HG02678 (cell line): ENCODE data around the gene PTGIR.
"Not testable (repeated sequence)": the region's sequence is repeated elsewhere in the genome, so short reads cannot be mapped to it uniquely, and the experiment has no call there.

Source experiments
- ATAC-seq: cut with Tn5 transposase; IDR thresholded peaks from one replicate; pipeline ENCODE4 v1.9.1; 2021; ENCODE audit warnings: mild to moderate bottlenecking, moderate library complexity; ENCODE audit not compliant: unreplicated experiment

Gene PTGIR

GRCh38 chr19:46639358-46640182 lies 14.7 kb upstream of the PTGIR start:
- ATAC-seq = no peak

GRCh38 chr19:46637224-46637623 lies 12.3 kb upstream of the PTGIR start:
- no peak for ATAC-seq

DNA sequence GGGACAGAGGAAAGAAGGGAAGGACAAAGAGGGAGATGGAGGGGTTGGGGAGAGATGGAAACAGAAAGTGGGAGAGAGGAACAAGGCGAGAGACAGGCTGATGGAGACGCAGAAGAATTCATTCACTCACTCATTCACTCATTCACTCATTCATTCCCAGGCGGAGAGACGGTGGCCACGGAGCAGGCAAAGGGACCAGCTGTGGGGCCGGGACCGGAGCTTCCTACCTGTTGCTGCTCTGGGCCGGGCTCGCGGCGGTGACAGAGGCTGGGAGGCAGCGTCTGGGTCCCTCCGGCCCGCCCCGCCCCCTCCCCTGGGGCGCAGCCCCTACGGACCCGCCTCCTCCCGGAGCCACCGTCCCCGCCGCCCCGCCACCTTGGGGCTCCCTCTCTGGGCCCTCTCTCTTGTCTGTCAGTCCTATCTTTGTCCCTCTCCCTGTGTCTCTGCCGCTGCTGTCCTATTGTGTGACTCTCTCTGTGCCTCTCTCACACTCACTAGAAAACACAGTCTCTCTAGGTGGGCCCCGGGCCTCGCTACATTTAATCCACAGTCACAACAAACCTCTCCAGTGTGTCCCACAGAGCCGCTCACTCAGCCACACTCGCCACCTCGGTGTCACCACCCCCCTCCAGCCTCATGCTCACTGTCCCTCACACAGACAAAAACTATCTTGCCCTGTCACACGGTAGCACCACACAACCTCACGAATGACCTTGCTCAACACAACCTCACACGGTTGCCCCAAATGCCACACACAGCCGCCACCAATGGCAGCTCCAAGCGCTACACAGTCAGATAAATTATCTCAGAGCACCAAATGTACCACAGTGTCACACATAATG lies 11.3 kb upstream of the PTGIR start, which contains the start of gene GNG8:
Gene GNG8 (minus strand): TSS at position 283 of the 842 bp plus-strand sequence. CDS start 1,520 bp downstream, outside the sequence.
- ATAC-seq = no peak

DNA sequence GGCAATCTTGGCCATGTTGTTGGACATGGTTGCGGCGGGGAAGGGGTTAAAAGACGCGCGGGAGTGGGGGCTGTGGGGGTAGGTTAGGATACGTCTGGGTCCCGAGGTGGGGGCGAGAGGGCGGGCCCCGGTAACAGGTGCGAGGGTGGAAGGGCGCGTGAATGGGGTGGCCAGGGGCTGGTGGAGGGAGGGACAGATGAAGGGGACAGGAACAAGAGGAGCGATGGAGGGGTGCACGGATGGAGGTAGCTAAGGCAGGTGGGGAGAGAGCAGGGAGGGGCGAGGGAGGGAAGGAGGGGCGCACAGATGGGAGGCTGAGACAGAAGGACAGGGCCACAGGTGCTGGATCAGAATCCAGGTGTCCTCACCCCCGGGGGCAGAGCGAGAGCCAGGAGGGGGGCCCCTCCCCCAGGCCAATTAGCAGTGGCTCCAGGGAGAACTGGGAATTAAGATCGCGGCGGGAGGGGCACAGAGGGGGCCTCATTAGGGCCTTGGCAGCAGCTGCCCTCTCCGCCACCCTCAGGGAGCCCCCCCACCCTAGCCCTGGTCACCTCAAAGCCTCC lies 9.8 kb upstream of the PTGIR start:
- ATAC-seq = no peak

- peak; percentile 58 for ATAC-seq
Observed at GRCh38 chr19:46634045-46634655, 9.3 kb upstream of the PTGIR start.

DNA sequence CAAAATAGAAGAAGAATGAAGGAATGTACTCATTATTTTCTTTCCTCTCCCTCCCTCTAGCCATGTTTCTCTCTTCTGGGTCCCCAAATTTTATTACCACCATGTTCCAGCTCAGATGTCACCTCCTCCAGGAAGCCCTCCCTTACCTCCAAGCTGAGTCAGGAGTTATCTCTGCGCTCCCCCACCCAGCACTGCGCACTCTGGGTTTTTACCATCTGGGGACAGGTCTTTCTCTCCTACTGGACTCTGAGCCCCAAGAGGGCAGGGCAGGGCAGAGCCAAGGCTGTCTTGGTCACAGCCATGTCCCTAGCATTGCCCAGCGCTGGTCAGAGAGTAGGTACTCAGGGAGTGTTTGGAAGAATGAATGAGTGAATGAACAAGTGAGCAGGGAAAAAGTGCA lies 8.2 kb upstream of the PTGIR start:
- no peak for ATAC-seq

DNA sequence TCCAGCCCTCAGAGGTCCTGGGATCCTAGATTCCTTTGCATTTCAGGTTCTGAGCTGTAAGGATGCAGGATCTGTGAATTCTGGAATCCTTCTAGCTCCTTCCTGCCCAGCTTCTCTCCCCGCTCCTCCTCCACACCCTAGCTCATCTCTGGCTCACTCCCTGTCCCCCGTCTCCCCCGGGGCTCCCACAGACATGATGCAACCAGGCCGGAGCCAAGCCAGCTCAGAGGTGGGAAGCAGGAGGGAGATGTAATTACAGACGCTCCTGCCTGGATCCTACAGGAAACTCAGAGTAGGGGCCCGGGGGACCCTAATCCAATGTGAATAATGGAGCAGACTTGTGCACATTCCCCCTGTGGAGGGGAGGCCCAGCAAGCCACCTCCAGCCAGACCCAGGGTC lies 6.6 kb upstream of the PTGIR start:
- no peak for ATAC-seq

GRCh38 chr19:46630586-46631205 lies 5.8 kb upstream of the PTGIR start:
- ATAC-seq = no peak

- ATAC-seq = no peak
Observed at GRCh38 chr19:46629546-46630025, 4.7 kb upstream of the PTGIR start.

GRCh38 chr19:46628970-46629369 lies 4.1 kb upstream of the PTGIR start:
- ATAC-seq = not testable (repeated sequence)

- no peak for ATAC-seq
Observed at GRCh38 chr19:46626446-46626845, 1.6 kb upstream of the PTGIR start.

- no peak for ATAC-seq
Observed at GRCh38 chr19:46625731-46626130, 842 bp upstream of the PTGIR start.

GRCh38 chr19:46623915-46624502 lies 880 bp downstream of the PTGIR start:
- ATAC-seq = no peak

DNA sequence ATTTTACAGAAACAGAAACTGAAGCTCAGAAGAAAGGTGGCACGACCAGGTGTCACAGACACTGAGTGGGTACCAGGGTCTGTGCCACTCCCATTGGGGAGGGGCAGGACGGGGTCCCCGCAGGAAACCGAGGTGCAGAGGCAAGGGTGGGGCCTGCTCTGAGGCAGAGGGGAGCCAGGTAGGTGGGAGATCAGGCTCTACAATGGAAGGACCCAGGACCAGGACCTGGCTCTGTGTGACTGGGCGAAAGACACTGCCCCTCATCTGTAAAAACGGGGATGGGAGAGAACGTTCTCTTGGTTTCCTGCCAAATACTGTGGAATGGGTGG lies 2.8 kb downstream of the PTGIR start:
- no peak for ATAC-seq

DNA sequence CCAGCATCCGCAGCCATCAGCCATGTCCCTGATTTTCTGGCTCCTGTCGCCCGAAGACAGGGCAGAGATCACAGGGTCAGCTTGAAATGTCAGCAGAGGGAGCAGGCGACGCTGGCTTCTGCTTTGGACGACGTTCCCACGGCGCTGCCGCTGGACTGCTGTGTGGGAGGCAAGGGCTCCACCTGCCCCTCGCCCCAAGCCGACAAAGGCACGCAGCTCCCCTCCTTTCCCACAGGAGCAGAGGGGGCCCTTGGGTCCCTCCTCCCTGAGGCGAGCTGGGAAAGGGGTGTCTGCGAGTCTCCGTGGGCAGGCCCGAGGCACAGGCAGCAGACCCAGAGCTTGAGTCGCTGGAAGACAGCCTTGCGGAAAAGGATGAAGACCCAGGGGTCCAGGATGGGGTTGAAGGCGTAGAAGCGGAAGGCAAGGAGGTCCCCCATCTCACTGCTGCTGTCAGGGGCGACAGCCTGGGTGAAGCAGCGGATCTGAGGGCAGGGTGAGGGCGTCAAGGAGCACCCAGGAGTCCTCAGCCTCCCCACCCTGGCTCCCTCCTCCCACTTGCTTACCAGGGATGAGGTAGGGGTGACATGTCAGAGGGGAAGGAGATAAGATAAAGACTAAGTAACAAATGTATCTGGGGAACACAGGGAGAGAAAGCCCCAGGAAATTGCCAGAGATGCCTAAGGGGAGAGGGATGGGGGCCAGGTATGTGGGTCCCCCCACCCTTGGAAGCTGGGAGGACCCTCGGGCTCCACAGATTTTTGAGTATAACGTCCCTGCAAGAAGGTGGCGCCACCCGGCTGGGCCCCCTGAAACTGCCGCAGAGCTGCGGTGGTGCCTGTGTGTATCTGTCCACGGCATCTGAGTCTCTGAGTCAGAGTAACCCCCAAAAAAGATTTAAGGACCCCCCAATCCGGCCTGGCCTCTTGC lies 3.4 kb downstream of the PTGIR start:
- ATAC-seq = no peak

- no peak for ATAC-seq
Observed at GRCh38 chr19:46620716-46621115, 4.2 kb downstream of the PTGIR start.

DNA sequence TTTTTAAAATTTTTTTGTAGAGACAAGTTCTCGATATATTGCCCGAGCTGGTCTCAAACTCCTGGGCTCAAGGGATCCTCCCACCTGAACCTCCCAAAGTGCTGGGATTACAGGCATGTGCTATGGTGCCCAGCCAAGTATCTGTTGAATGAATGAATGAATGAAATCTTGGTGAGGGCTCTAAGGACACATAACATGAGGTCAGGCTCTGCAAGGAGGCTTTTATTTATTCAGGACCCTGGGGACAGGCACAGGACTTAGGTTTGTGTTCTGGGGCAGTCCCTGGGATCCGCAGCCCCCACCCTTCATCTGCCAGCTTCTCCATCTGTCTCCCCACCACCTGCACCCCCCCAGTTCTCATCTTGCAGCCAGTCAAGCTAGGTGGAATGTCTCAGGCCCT lies 4.6 kb downstream of the PTGIR start:
- ATAC-seq = no peak

DNA sequence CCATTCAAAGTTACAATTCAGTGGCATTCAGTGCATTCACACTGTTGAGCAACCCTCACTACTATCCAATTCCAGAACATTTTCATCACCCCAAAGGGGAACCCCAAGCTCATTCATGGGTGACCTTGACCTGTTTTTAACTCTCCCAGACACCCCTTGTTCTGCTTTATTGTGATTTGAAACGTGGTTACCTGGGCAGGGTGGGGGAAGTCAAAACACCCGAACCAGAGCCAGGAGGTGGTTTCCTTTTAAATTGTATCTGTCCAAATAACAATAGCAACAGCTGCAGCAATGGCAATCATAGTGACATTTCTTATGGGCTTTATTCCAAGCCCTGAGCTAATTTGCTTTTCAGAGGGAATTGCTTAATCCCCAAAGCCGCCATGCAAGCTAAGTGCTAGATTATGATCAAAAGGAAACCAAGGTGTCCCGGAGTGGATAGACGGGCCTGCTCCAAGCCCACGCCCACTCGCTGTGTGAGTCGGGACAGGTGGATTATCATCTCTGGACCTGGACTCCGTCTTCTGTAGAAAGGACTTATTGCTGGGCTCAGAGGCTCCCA lies 6.1 kb downstream of the PTGIR start:
- ATAC-seq = no peak

- no peak for ATAC-seq
Observed at GRCh38 chr19:46617601-46618000, 7.3 kb downstream of the PTGIR start.
